AG09309 (cell line): ENCODE data around the gene NDFIP2.
A peak's percentile ranks its signal among the peaks of the same experiment; 100 is the strongest.

Experiments
- DNase-seq: peaks from one replicate; pipeline ENCODE4 v3.0.0-alpha.2; 2010; ENCODE audit warnings: low read depth
- H3K4me3 ChIP-seq: 2 replicates; pipeline ENCODE4 v1.5.1; 2011; ENCODE audit warnings: mild to moderate bottlenecking, low read depth, low read length, moderate library complexity; ENCODE audit not compliant: control insufficient read depth
- CTCF ChIP-seq: IDR thresholded peaks from 2 replicates; pipeline ENCODE4 v1.5.1; 2011; ENCODE audit warnings: mild to moderate bottlenecking, low read depth, low read length, inconsistent platforms; ENCODE audit not compliant: insufficient read depth, control insufficient read depth; ENCODE audit errors: missing control alignments

The NDFIP2 gene

GRCh38 chr13:79512950-79513349, 32.0 kb downstream of the NDFIP2 start:
- TF ChIP-seq CTCF = no peak
- DNase-seq = no peak
- no peak overlapping the region for H3K4me3 ChIP-seq

GRCh38 chr13:79516595-79516994, 35.6 kb downstream of the NDFIP2 start:
- TF ChIP-seq CTCF = no peak
- DNase-seq = no peak
- H3K4me3 ChIP-seq = no peak overlapping the region

- no peak overlapping the region for H3K4me3 ChIP-seq
- no peak for DNase-seq
- TF ChIP-seq CTCF = no peak
Measured at GRCh38 chr13:79519255-79519654, 38.3 kb downstream of the NDFIP2 start.

GRCh38 chr13:79522583-79522982, 41.6 kb downstream of the NDFIP2 start:
- peak; percentile 4 for DNase-seq
- no peak overlapping the region for H3K4me3 ChIP-seq
- no peak for TF ChIP-seq CTCF

GRCh38 chr13:79525064-79525857, 44.3 kb downstream of the NDFIP2 start:
- no peak for DNase-seq
- no peak overlapping the region for H3K4me3 ChIP-seq
- TF ChIP-seq CTCF = no peak

- no peak for TF ChIP-seq CTCF
- no peak overlapping the region for H3K4me3 ChIP-seq
- DNase-seq = no peak
Measured at GRCh38 chr13:79527698-79528097, 46.7 kb downstream of the NDFIP2 start.
